ENCODE data around the gene UNC5C. TPM values are rescaled to one million over a fixed set of nuclear protein-coding genes. Genes with fewer than 3 reads are reported as not detected.
A peak's percentile ranks its signal among the peaks of the same experiment; 100 is the strongest.

The UNC5C gene
- total RNA-seq, 1 experiment from 2014 or later: not detected

- intact Hi-C loops (cut with micrococcal nuclease): no loop called here
- TF ChIP-seq CTCF (IDR thresholded peaks at IDR 0.05; ENCODE audit: unreplicated experiment): no peak
- POLR2A ChIA-PET: no interaction called here
- H3K4me3 Mint-ChIP-seq (ENCODE audit: unreplicated experiment): no peak overlapping the region
- no peaks in the 10 kb centered on the region for H3K27me3 Mint-ChIP-seq (ENCODE audit: insufficient read depth, unreplicated experiment)
- no peak overlapping the region for H3K27ac Mint-ChIP-seq (ENCODE audit: low read depth, unreplicated experiment)
- BruUV-seq (replicated peaks): no TSS peak
- DNase-seq (ENCODE audit: unreplicated experiment): peak; percentile 1
- CTCF ChIA-PET: interaction anchor here (0.8 kb wide), 1 partner anchor 44 kb away, joined by 4 read pairs; no protein-coding TSS in a partner anchor
- H3K36me3 Mint-ChIP-seq (ENCODE audit: insufficient read depth, unreplicated experiment): no peaks in the 10 kb centered on the region
- no peaks in the 10 kb centered on the region for H3K9me3 Mint-ChIP-seq (ENCODE audit: unreplicated experiment)
- peaks cover 5% of the 10 kb centered on the region for H3K4me1 Mint-ChIP-seq (ENCODE audit: insufficient read depth, unreplicated experiment)
Measured at GRCh38 chr4:95466791-95467190, 82.0 kb downstream of the UNC5C start.

GRCh38 chr4:95465010-95465409, 83.8 kb downstream of the UNC5C start:
- Mint-ChIP-seq H3K36me3 (ENCODE audit: insufficient read depth, unreplicated experiment) (no peaks in the 10 kb centered on the region), H3K4me1 (ENCODE audit: insufficient read depth, unreplicated experiment) (peaks cover 5% of the 10 kb centered on the region), H3K9me3 (ENCODE audit: unreplicated experiment) (no peaks in the 10 kb centered on the region), H3K4me3 (ENCODE audit: unreplicated experiment) (no peak overlapping the region), H3K27me3 (ENCODE audit: insufficient read depth, unreplicated experiment) (no peaks in the 10 kb centered on the region), H3K27ac (ENCODE audit: low read depth, unreplicated experiment) (no peak overlapping the region)
- intact Hi-C loops (cut with micrococcal nuclease): no loop called here
- peak; percentile 39 for DNase-seq (ENCODE audit: unreplicated experiment)
- BruUV-seq (replicated peaks): no TSS peak
- no peak for TF ChIP-seq CTCF (IDR thresholded peaks at IDR 0.05; ENCODE audit: unreplicated experiment)
- CTCF ChIA-PET: interaction anchor here (0.6 kb wide), 1 partner anchor 40 kb away, joined by 4 read pairs; no protein-coding TSS in a partner anchor
- POLR2A ChIA-PET: no interaction called here

GRCh38 chr4:95462921-95463320, 85.9 kb downstream of the UNC5C start:
- POLR2A ChIA-PET: no interaction called here
- CTCF ChIA-PET: no interaction called here
- no TSS peak for BruUV-seq (replicated peaks)
- intact Hi-C loops (cut with micrococcal nuclease): no loop called here
- no peak overlapping the region for H3K27ac Mint-ChIP-seq (ENCODE audit: low read depth, unreplicated experiment)
- H3K36me3 Mint-ChIP-seq (ENCODE audit: insufficient read depth, unreplicated experiment): no peaks in the 10 kb centered on the region
- TF ChIP-seq CTCF (IDR thresholded peaks at IDR 0.05; ENCODE audit: unreplicated experiment): no peak
- no peaks in the 10 kb centered on the region for H3K9me3 Mint-ChIP-seq (ENCODE audit: unreplicated experiment)
- DNase-seq (ENCODE audit: unreplicated experiment): no peak
- peaks cover 5% of the 10 kb centered on the region for H3K4me1 Mint-ChIP-seq (ENCODE audit: insufficient read depth, unreplicated experiment)
- H3K27me3 Mint-ChIP-seq (ENCODE audit: insufficient read depth, unreplicated experiment): no peaks in the 10 kb centered on the region
- H3K4me3 Mint-ChIP-seq (ENCODE audit: unreplicated experiment): no peak overlapping the region

- no peak overlapping the region for H3K4me3 Mint-ChIP-seq (ENCODE audit: unreplicated experiment)
- H3K27ac Mint-ChIP-seq (ENCODE audit: low read depth, unreplicated experiment): no peak overlapping the region
- H3K4me1 Mint-ChIP-seq (ENCODE audit: insufficient read depth, unreplicated experiment): no peaks in the 10 kb centered on the region
- TF ChIP-seq CTCF (IDR thresholded peaks at IDR 0.05; ENCODE audit: unreplicated experiment): no peak
- ChIA-PET POLR2A (no interaction called here), CTCF (interaction anchor here (0.6 kb wide), 1 partner anchor 103 kb away, joined by 3 read pairs; no protein-coding TSS in a partner anchor)
- no peaks in the 10 kb centered on the region for H3K27me3 Mint-ChIP-seq (ENCODE audit: insufficient read depth, unreplicated experiment)
- no peaks in the 10 kb centered on the region for H3K9me3 Mint-ChIP-seq (ENCODE audit: unreplicated experiment)
- intact Hi-C loops (cut with micrococcal nuclease): no loop called here
- no peak for DNase-seq (ENCODE audit: unreplicated experiment)
- H3K36me3 Mint-ChIP-seq (ENCODE audit: insufficient read depth, unreplicated experiment): no peaks in the 10 kb centered on the region
- no TSS peak for BruUV-seq (replicated peaks)
Measured at GRCh38 chr4:95457353-95457752, 91.4 kb downstream of the UNC5C start.
